PC-9 (cell line): ENCODE results near the gene PLB1. TPM values are rescaled to one million over a fixed set of nuclear protein-coding genes. Genes with fewer than 3 reads are reported as not detected.

Experiments
- BruUV-seq: library from RNA; stranded (reverse); fragments of 400-500 nt; replicated peaks from 2 replicates; lab custom pipeline; 2021; lab: Mats Ljungman, UMichigan
- CTCF ChIA-PET: fragments of 300-600 bp; sonication (Branson Sonifier 250); formaldehyde crosslinking; loops from one replicate; lab custom pipeline; 2022; ENCODE audit warnings: antibody characterized with exemption; lab: Charles Lee
- POLR2A ChIA-PET: fragments of 300-600 bp; sonication (Branson Sonifier 250); formaldehyde crosslinking; loops from one replicate; lab custom pipeline; 2022; ENCODE audit warnings: antibody characterized with exemption; ENCODE audit not compliant: unreplicated experiment; lab: Charles Lee
- DNase-seq, 2 experiments: peaks; one replicate each; pipeline versions ENCODE4 v3.0.0 to v3.0.0-alpha.2; 2015 to 2022; ENCODE audit warnings: mixed read lengths in 1 of 2
- H2AFZ ChIP-seq: fragments of 200-600 bp; sonication (generic); 2 replicates; pipeline ENCODE4 v1.8.1; 2017; ENCODE audit warnings: antibody characterized with exemption
- H3F3A ChIP-seq: fragments of 200-600 bp; sonication (generic); 2 replicates; pipeline ENCODE4 v1.8.1; 2017; ENCODE audit warnings: antibody characterized with exemption, mild to moderate bottlenecking, low read depth; ENCODE audit not compliant: insufficient read depth
- H3K27ac ChIP-seq: fragments of 200-600 bp; sonication (generic); 2 replicates; pipeline ENCODE4 v1.6.1; 2016; ENCODE audit warnings: mixed run types
- H3K27me3 ChIP-seq: fragments of 200-600 bp; sonication (generic); 2 replicates; pipeline ENCODE4 v1.6.1; 2016; ENCODE audit warnings: low read depth, mixed run types; ENCODE audit not compliant: insufficient read depth
- H3K36me3 ChIP-seq: fragments of 200-600 bp; sonication (generic); 2 replicates; pipeline ENCODE4 v1.6.1; 2016; ENCODE audit warnings: low read depth, mixed run types
- H3K4me1 ChIP-seq: fragments of 200-600 bp; sonication (generic); replicated peaks from 2 replicates; pipeline ENCODE4 v1.6.1; 2016; ENCODE audit warnings: mixed run types; ENCODE audit not compliant: insufficient read depth
- H3K4me2 ChIP-seq: fragments of 200-600 bp; sonication (generic); 2 replicates; pipeline ENCODE4 v1.6.1; 2017; ENCODE audit warnings: mixed run types
- H3K4me3 ChIP-seq: fragments of 200-600 bp; sonication (generic); 2 replicates; pipeline ENCODE4 v1.6.1; 2016; ENCODE audit warnings: mixed run types
- H3K79me2 ChIP-seq: fragments of 200-600 bp; sonication (generic); 2 replicates; pipeline ENCODE4 v1.6.1; 2017; ENCODE audit warnings: low read depth, mixed run types
- H3K9me2 ChIP-seq: fragments of 200-600 bp; sonication (generic); 2 replicates; pipeline ENCODE4 v1.8.1; 2017; ENCODE audit warnings: mild to moderate bottlenecking; ENCODE audit not compliant: insufficient read depth
- H3K9me3 ChIP-seq: fragments of 200-600 bp; sonication (generic); 2 replicates; pipeline ENCODE4 v1.8.1; 2016; ENCODE audit warnings: low read depth; ENCODE audit not compliant: insufficient read depth
- H4K20me1 ChIP-seq: fragments of 200-600 bp; sonication (generic); 2 replicates; pipeline ENCODE4 v1.8.1; 2017; ENCODE audit not compliant: insufficient read depth
- CTCF ChIP-seq: fragments of 200-600 bp; sonication (generic); conservative IDR thresholded peaks from 2 replicates; pipeline ENCODE4 v1.6.1; 2017; ENCODE audit warnings: mixed run types, antibody characterized with exemption, mild to moderate bottlenecking, moderate library complexity
- EZH2 ChIP-seq: fragments of 200-600 bp; sonication (generic); IDR thresholded peaks from 2 replicates; pipeline ENCODE4 v1.8.0; 2017; ENCODE audit warnings: antibody characterized with exemption, low read depth
- intact Hi-C: fragments of 100-400 bp; cut with micrococcal nuclease; formaldehyde crosslinking; loops from one replicate; pipeline ENCODE4 v1.10.0; 2022; ENCODE audit not compliant: unreplicated experiment
- total RNA-seq: library from RNA; stranded (reverse); gene quantifications from 2 replicates; pipeline ENCODE4 v1.2.3, GENCODE V29; 2021

Gene PLB1
- total RNA-seq, 1 experiment from 2014 or later: 2.7 TPM

- DNase-seq: peak; percentile 91 to 99
- intact Hi-C loops: loop anchor here (1.0 to 5.0 kb wide), 6 partner anchors 11 to 141 kb away; partner anchors contain the start of gene PPP1CB
These were observed 114.8 kb downstream of the PLB1 start for GRCh38 chr2:28610583-28611201.

DNA sequence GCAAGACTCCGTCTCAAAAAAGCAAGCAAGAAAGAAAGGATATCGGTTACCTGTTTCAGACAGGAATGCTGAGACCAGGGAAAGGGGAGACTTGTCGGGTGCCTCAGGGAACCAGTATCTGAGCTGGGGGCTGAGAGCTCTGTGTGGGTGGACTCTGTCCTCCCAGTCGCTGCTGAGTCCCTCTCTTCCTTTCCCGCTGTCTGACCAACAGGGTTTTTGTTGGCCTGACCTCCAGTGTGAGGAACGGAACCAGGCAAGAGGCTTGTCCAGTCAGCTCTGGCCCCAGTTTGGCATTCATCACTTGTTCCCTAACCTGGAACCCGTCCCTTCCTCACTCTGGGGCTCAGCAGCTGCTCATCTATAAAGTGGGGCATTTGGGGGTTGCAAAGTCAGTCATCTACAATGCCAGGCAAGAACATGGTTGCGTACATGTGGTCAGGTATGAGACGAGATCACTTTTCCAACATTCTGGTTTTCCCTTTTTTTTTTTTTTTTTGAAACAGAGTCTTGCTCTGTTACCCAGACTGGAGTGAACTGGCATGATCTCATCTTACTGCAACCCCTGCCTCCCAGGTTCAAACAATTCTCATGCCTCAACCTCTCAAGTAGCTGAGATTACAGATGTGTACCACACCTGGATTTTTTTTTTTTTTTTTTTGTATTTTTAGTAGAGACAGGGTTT, 116.4 kb downstream of the PLB1 start:
- peaks cover 56% of the 10 kb centered on the region for H3F3A ChIP-seq
- POLR2A ChIA-PET: no interaction called here
- BruUV-seq: no TSS peak
- no peak for DNase-seq
- H2AFZ ChIP-seq: no peak overlapping the region
- intact Hi-C loops: loop anchor here (5.0 kb wide), 2 partner anchors 35 to 50 kb away; no protein-coding TSS in a partner anchor
- no peaks in the 10 kb centered on the region for H3K9me2 ChIP-seq
- H3K4me1 ChIP-seq: peaks cover 64% of the 10 kb centered on the region
- CTCF ChIA-PET: interaction anchor here (0.7 to 0.8 kb wide), 2 partner anchors 28 to 62 kb away, joined by 3 to 5 read pairs; no protein-coding TSS in a partner anchor
- no peaks in the 10 kb centered on the region for H4K20me1 ChIP-seq
- H3K4me2 ChIP-seq: peak overlapping the region; percentile 69
- TF ChIP-seq CTCF: no peak
- no peak for TF ChIP-seq EZH2
- H3K9me3 ChIP-seq: no peaks in the 10 kb centered on the region
- no peaks in the 10 kb centered on the region for H3K27me3 ChIP-seq
- peak overlapping the region; percentile 96 for H3K27ac ChIP-seq
- no peaks in the 10 kb centered on the region for H3K79me2 ChIP-seq
- H3K4me3 ChIP-seq: no peak overlapping the region
- H3K36me3 ChIP-seq: no peaks in the 10 kb centered on the region

More at GRCh38 chr2:28610583-28611201, 114.8 kb downstream of the PLB1 start:
- Histone ChIP-seq H3K27ac (peak overlapping the region; percentile 83), H4K20me1 (no peaks in the 10 kb centered on the region), H3K4me2 (peak overlapping the region; percentile 41), H3F3A (peaks cover 56% of the 10 kb centered on the region), H3K4me1 (peaks cover 59% of the 10 kb centered on the region), H3K79me2 (no peaks in the 10 kb centered on the region), H3K36me3 (no peaks in the 10 kb centered on the region), H3K4me3 (no peak overlapping the region), H3K9me3 (no peaks in the 10 kb centered on the region), H3K27me3 (no peaks in the 10 kb centered on the region), H2AFZ (no peak overlapping the region), H3K9me2 (no peaks in the 10 kb centered on the region)
- TF ChIP-seq CTCF: no peak
- TF ChIP-seq EZH2: no peak
- CTCF ChIA-PET: interaction anchor here (0.6 kb wide), 1 partner anchor 44 kb away, joined by 3 read pairs; no protein-coding TSS in a partner anchor
- BruUV-seq: TSS peak; percentile 32
- POLR2A ChIA-PET: interaction anchor here (0.7 kb wide), 1 partner anchor 14 kb away, joined by 4 read pairs; no protein-coding TSS in a partner anchor

- no peaks in the 10 kb centered on the region for H3K79me2 ChIP-seq
- H3K4me2 ChIP-seq: peak overlapping the region; percentile 69
- no peaks in the 10 kb centered on the region for H3K36me3 ChIP-seq
- no peaks in the 10 kb centered on the region for H3K27me3 ChIP-seq
- BruUV-seq: no TSS peak
- intact Hi-C loops: loop anchor here (1.0 to 5.0 kb wide), 3 partner anchors 19 to 49 kb away; no protein-coding TSS in a partner anchor
- H3K27ac ChIP-seq: peak overlapping the region; percentile 96
- peaks cover 73% of the 10 kb centered on the region for H3K4me1 ChIP-seq
- H4K20me1 ChIP-seq: no peaks in the 10 kb centered on the region
- ChIA-PET POLR2A (interaction anchor here (0.7 to 0.9 kb wide), 3 partner anchors 27 to 281 kb away, joined by 3 to 14 read pairs (median 10); no protein-coding TSS in a partner anchor), CTCF (interaction anchor here (0.7 to 0.8 kb wide), 2 partner anchors 29 to 142 kb away, joined by 5 to 10 read pairs; no protein-coding TSS in a partner anchor)
- peak overlapping the region; percentile 19; the same call in 1 of the 2 replicates for H3K4me3 ChIP-seq
- peak overlapping the region; percentile 18; the same call in 1 of the 2 replicates for H2AFZ ChIP-seq
- no peaks in the 10 kb centered on the region for H3K9me3 ChIP-seq
- H3F3A ChIP-seq: peaks cover 56% of the 10 kb centered on the region
- peak; percentile 20 to 89 for DNase-seq
- no peak for TF ChIP-seq EZH2
- no peak for TF ChIP-seq CTCF
- no peaks in the 10 kb centered on the region for H3K9me2 ChIP-seq
These were observed 117.3 kb downstream of the PLB1 start for GRCh38 chr2:28613186-28613585.
